Endothelial cell of umbilical vein (primary cell): Measurements from ENCODE around the gene JAG2.

Experiments
- CTCF ChIP-seq, 2 donors: IDR thresholded peaks; 1 replicate in 1 of 2; 2 replicates in 1 of 2; pipeline ENCODE4 v1.5.1; 2011; ENCODE audit warnings: low read length in 2 of 2, mild to moderate bottlenecking in 2 of 2, moderate library complexity in 2 of 2, control low read depth in 1 of 2, inconsistent platforms in 1 of 2, low read depth in 1 of 2; ENCODE audit not compliant: insufficient read depth in 1 of 2; ENCODE audit errors: extremely low read depth in 1 of 2
- FOS ChIP-seq: IDR thresholded peaks from 2 replicates; pipeline ENCODE4 v1.6.1; 2011; ENCODE audit warnings: mild to moderate bottlenecking, low read length, moderate library complexity, borderline replicate concordance; ENCODE audit not compliant: insufficient read depth
- GATA2 ChIP-seq: IDR thresholded peaks from 2 replicates; pipeline ENCODE4 v1.7.0; 2011; ENCODE audit warnings: low read depth, mild to moderate bottlenecking, moderate library complexity, mixed read lengths, low read length; ENCODE audit not compliant: insufficient read length, insufficient read depth
- JUN ChIP-seq: IDR thresholded peaks from 2 replicates; pipeline ENCODE4 v1.6.1; 2011; ENCODE audit warnings: borderline replicate concordance, low read depth; ENCODE audit not compliant: insufficient read length, insufficient read depth
- MAX ChIP-seq: IDR thresholded peaks from 2 replicates; pipeline ENCODE4 v1.6.1; 2011; ENCODE audit not compliant: insufficient read depth, insufficient read length
- MYC ChIP-seq: IDR thresholded peaks from one replicate; pipeline ENCODE4 v1.6.1; 2011; ENCODE audit warnings: mild to moderate bottlenecking, low read depth, low read length
- POLR2A ChIP-seq: IDR thresholded peaks from 2 replicates; pipeline ENCODE4 v1.6.1; 2012; ENCODE audit warnings: low read depth, mild to moderate bottlenecking, control low read depth, low read length
- POLR2AphosphoS5 ChIP-seq: IDR thresholded peaks from 2 replicates; pipeline ENCODE4 v1.6.1; 2012; ENCODE audit warnings: low read depth, mild to moderate bottlenecking, control low read depth, low read length, moderate library complexity; ENCODE audit not compliant: insufficient read depth

- peak; percentile 71 for TF ChIP-seq POLR2AphosphoS5
- no peak for TF ChIP-seq CTCF (IDR thresholded peaks at IDR 0.05; ENCODE audit: extremely low read depth in 1 of 2, insufficient read depth in 1 of 2, low read depth in 1 of 2, low read length in 2 of 2)
- no peak for TF ChIP-seq FOS
- peak; percentile 49 for TF ChIP-seq POLR2A
- no peak for TF ChIP-seq JUN
- no peak for TF ChIP-seq MYC
- TF ChIP-seq GATA2: no peak
- TF ChIP-seq MAX: no peak
Observed at GRCh38 chr14:105180592-105181548, 12.3 kb upstream of the JAG2 start, which contains the start of gene NUDT14.
